Stomach (tissue), 4 donors: Measurements from ENCODE around the gene LRIG3.

Experiments used
- POLR2A ChIP-seq, 4 donors: fragments of 450-650 bp; IDR thresholded peaks; one replicate each; pipeline ENCODE4 v1.6.1; 2016; ENCODE audit warnings: antibody characterized with exemption in 4 of 4, control low read depth in 2 of 4, mild to moderate bottlenecking in 1 of 4, moderate library complexity in 1 of 4
- POLR2AphosphoS5 ChIP-seq, 3 donors: sonication (generic); formaldehyde crosslinking; IDR thresholded peaks; one replicate each; pipeline ENCODE4 v1.6.1; 2016; ENCODE audit warnings: antibody characterized with exemption in 3 of 3
- TF ChIP-seq, protein P1 (sequence below), 7 experiments: fragments of 450-650 bp in 4 of 7; fragments of 200-600 bp in 3 of 7; sonication (generic) in 3 of 7; IDR thresholded peaks; one replicate each; pipeline ENCODE4 v1.5.1; 2016 to 2019; ENCODE audit warnings: antibody characterized with exemption in 7 of 7, control low read depth in 2 of 7, mild to moderate bottlenecking in 1 of 7

DNA sequence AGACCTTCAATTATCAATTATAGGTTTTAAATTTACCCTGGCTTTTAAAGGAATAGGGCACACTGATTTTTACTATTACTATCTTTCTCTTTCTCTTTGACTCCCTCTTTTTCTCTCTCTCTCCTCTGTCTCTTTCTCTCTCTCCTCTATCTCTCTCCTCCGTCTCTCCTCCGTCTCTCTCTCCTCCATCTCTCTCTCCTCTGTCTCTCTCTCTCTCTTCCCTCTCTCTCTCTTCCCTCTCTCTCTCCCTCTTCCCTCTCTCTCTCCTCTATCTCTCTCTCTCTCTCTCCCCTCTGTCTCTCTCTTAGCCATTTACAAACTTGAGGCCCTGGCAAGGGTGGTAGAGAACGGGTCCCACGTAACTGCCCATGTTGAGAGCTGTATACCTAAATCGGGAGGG is 62.3 kb downstream of the LRIG3 start:
- TF ChIP-seq, protein P1, sequence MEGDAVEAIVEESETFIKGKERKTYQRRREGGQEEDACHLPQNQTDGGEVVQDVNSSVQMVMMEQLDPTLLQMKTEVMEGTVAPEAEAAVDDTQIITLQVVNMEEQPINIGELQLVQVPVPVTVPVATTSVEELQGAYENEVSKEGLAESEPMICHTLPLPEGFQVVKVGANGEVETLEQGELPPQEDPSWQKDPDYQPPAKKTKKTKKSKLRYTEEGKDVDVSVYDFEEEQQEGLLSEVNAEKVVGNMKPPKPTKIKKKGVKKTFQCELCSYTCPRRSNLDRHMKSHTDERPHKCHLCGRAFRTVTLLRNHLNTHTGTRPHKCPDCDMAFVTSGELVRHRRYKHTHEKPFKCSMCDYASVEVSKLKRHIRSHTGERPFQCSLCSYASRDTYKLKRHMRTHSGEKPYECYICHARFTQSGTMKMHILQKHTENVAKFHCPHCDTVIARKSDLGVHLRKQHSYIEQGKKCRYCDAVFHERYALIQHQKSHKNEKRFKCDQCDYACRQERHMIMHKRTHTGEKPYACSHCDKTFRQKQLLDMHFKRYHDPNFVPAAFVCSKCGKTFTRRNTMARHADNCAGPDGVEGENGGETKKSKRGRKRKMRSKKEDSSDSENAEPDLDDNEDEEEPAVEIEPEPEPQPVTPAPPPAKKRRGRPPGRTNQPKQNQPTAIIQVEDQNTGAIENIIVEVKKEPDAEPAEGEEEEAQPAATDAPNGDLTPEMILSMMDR (IDR thresholded peaks at IDR 0.05), result no peak
- TF ChIP-seq POLR2A (IDR thresholded peaks at IDR 0.05) (no peak), POLR2AphosphoS5 (IDR thresholded peaks at IDR 0.05) (no peak)
